HepG2 (cell line): ENCODE results near the gene RICTOR. TPM values are rescaled to one million over a fixed set of nuclear protein-coding genes. Genes with fewer than 3 reads are reported as not detected.

Experiments used
- DNMT1 ChIP-seq: sonication (generic); formaldehyde crosslinking; IDR thresholded peaks from 2 replicates; pipeline ENCODE4 v1.5.1; 2020; ENCODE audit warnings: mild to moderate bottlenecking, missing genetic modification reagents
- GTF3A ChIP-seq: sonication (generic); formaldehyde crosslinking; conservative IDR thresholded peaks from 2 replicates; pipeline ENCODE4 v1.4.0; 2020; ENCODE audit warnings: mild to moderate bottlenecking, missing genetic modification reagents
- HNRNPUL1 ChIP-seq: fragments of 200-400 bp; formaldehyde crosslinking; IDR thresholded peaks from 2 replicates; pipeline ENCODE4 v1.6.1; 2017; ENCODE audit warnings: low read depth, mild to moderate bottlenecking, low read length, moderate library complexity
- RBAK ChIP-seq: sonication (generic); formaldehyde crosslinking; IDR thresholded peaks from 2 replicates; pipeline ENCODE4 v1.5.1; 2020; ENCODE audit warnings: mild to moderate bottlenecking, missing genetic modification reagents
- ZMYM2 ChIP-seq: sonication (generic); formaldehyde crosslinking; IDR thresholded peaks from 2 replicates; pipeline ENCODE4 v1.8.0; 2022; ENCODE audit warnings: mild to moderate bottlenecking, missing genetic modification reagents
- ZNF564 ChIP-seq: sonication (generic); formaldehyde crosslinking; IDR thresholded peaks from 2 replicates; pipeline ENCODE4 v1.8.1; 2023; ENCODE audit warnings: mild to moderate bottlenecking, missing genetic modification reagents
- ZNF589 ChIP-seq: sonication (generic); formaldehyde crosslinking; conservative IDR thresholded peaks from 2 replicates; pipeline ENCODE4 v1.8.0; 2022; ENCODE audit warnings: mild to moderate bottlenecking, moderate library complexity, missing genetic modification reagents
- ZNF672 ChIP-seq: sonication (generic); formaldehyde crosslinking; IDR thresholded peaks from 2 replicates; pipeline ENCODE4 v1.8.1; 2022; ENCODE audit warnings: missing genetic modification reagents
- polyA plus RNA-seq, 8 experiments: library from polyadenylated mRNA; depleted of rRNA in 3 of 8; stranded (reverse) in 7 of 8; unstranded in 1 of 8; fragments of >200 nt; fragmentation: Illumina TruSeq in 4 of 8; extraction: Trizol in 4 of 8; gene quantifications; 2 replicates each; pipeline versions ENCODE4 v1.2.1 to v1.2.3, GENCODE V29; 2011 to 2016; ENCODE audit warnings: low read depth in 4 of 8, missing spikeins in 1 of 8, mixed read lengths in 1 of 8; ENCODE audit not compliant: insufficient read depth in 1 of 8
- total RNA-seq, 5 experiments: library from RNA; depleted of rRNA; stranded (reverse); fragments of >200 nt; fragmentation: Illumina TruSeq; extraction: Trizol; gene quantifications; 2 replicates each; pipeline ENCODE4 v1.2.3, GENCODE V29; 2016; ENCODE audit warnings: low read depth in 1 of 5
- TF ChIP-seq, protein P1 (sequence below): IDR thresholded peaks from 2 replicates; pipeline ENCODE4 v1.6.1; 2016; ENCODE audit warnings: missing compliant biosample characterization, missing genetic modification reagents, borderline replicate concordance
- TF ChIP-seq, protein P2 (sequence below): sonication (generic); formaldehyde crosslinking; IDR thresholded peaks from 2 replicates; pipeline ENCODE4 v1.4.0; 2020; ENCODE audit warnings: missing genetic modification reagents, borderline replicate concordance
- TF ChIP-seq, protein P3 (sequence below), 2 experiments: fragments of 450-650 bp in 1 of 2; sonication (generic) in 1 of 2; formaldehyde crosslinking in 1 of 2; IDR thresholded peaks; 2 replicates each; pipeline versions ENCODE4 v1.6.1 to v1.8.0; 2016 to 2022; ENCODE audit warnings: antibody characterized with exemption in 1 of 2, mild to moderate bottlenecking in 1 of 2, missing genetic modification reagents in 1 of 2
- TF ChIP-seq, protein P4 (sequence below): sonication (generic); formaldehyde crosslinking; IDR thresholded peaks from 2 replicates; pipeline ENCODE4 v1.5.0; 2020; ENCODE audit warnings: missing genetic modification reagents

The RICTOR gene
- total and polyA plus RNA-seq, 2 of the 13 experiments (the other 11 are each of a cell fraction or from before 2014, with no cell fraction given) = 10.7 to 15.4 TPM

DNA sequence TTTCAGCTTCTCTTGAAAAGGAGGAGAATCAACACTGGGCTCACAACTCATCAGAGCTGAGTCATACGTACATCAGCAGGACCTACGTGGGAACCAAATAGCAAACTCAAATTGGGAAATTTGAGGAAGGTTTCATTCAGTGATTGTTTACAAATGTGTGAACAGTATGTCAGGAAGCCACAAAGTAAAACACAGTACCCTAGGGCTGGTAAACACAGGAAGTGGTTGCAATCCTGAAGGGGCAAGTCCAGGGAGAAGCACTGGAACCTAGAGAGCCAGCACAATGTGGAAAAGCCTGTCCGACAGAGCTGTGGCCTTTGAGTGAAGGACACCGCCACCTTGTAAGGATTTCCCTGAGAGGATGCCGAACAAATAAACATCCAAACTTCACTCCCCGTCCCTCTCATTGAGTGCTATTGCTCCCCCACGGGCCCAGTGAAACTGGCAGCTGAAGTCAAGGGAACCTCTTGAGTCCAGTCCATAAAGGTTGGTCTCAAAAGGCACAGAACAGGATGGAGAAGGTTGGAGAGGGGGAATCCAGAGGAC, 26.7 kb upstream of the RICTOR start (continued):
- TF ChIP-seq, protein P1, sequence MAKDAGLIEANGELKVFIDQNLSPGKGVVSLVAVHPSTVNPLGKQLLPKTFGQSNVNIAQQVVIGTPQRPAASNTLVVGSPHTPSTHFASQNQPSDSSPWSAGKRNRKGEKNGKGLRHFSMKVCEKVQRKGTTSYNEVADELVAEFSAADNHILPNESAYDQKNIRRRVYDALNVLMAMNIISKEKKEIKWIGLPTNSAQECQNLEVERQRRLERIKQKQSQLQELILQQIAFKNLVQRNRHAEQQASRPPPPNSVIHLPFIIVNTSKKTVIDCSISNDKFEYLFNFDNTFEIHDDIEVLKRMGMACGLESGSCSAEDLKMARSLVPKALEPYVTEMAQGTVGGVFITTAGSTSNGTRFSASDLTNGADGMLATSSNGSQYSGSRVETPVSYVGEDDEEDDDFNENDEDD (CRISPR knock-in tag) = no peak
- TF ChIP-seq ZNF564 (CRISPR knock-in tag) (no peak), DNMT1 (CRISPR knock-in tag) (no peak), ZNF672 (CRISPR knock-in tag) (no peak), GTF3A (CRISPR knock-in tag) (no peak), ZMYM2 (CRISPR knock-in tag) (no peak), HNRNPUL1 (no peak), RBAK (CRISPR knock-in tag) (no peak), ZNF589 (CRISPR knock-in tag) (no peak)
- TF ChIP-seq, protein P2, sequence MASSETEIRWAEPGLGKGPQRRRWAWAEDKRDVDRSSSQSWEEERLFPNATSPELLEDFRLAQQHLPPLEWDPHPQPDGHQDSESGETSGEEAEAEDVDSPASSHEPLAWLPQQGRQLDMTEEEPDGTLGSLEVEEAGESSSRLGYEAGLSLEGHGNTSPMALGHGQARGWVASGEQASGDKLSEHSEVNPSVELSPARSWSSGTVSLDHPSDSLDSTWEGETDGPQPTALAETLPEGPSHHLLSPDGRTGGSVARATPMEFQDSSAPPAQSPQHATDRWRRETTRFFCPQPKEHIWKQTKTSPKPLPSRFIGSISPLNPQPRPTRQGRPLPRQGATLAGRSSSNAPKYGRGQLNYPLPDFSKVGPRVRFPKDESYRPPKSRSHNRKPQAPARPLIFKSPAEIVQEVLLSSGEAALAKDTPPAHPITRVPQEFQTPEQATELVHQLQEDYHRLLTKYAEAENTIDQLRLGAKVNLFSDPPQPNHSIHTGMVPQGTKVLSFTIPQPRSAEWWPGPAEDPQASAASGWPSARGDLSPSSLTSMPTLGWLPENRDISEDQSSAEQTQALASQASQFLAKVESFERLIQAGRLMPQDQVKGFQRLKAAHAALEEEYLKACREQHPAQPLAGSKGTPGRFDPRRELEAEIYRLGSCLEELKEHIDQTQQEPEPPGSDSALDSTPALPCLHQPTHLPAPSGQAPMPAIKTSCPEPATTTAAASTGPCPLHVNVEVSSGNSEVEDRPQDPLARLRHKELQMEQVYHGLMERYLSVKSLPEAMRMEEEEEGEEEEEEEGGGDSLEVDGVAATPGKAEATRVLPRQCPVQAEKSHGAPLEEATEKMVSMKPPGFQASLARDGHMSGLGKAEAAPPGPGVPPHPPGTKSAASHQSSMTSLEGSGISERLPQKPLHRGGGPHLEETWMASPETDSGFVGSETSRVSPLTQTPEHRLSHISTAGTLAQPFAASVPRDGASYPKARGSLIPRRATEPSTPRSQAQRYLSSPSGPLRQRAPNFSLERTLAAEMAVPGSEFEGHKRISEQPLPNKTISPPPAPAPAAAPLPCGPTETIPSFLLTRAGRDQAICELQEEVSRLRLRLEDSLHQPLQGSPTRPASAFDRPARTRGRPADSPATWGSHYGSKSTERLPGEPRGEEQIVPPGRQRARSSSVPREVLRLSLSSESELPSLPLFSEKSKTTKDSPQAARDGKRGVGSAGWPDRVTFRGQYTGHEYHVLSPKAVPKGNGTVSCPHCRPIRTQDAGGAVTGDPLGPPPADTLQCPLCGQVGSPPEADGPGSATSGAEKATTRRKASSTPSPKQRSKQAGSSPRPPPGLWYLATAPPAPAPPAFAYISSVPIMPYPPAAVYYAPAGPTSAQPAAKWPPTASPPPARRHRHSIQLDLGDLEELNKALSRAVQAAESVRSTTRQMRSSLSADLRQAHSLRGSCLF = no peak
- TF ChIP-seq, protein P3, sequence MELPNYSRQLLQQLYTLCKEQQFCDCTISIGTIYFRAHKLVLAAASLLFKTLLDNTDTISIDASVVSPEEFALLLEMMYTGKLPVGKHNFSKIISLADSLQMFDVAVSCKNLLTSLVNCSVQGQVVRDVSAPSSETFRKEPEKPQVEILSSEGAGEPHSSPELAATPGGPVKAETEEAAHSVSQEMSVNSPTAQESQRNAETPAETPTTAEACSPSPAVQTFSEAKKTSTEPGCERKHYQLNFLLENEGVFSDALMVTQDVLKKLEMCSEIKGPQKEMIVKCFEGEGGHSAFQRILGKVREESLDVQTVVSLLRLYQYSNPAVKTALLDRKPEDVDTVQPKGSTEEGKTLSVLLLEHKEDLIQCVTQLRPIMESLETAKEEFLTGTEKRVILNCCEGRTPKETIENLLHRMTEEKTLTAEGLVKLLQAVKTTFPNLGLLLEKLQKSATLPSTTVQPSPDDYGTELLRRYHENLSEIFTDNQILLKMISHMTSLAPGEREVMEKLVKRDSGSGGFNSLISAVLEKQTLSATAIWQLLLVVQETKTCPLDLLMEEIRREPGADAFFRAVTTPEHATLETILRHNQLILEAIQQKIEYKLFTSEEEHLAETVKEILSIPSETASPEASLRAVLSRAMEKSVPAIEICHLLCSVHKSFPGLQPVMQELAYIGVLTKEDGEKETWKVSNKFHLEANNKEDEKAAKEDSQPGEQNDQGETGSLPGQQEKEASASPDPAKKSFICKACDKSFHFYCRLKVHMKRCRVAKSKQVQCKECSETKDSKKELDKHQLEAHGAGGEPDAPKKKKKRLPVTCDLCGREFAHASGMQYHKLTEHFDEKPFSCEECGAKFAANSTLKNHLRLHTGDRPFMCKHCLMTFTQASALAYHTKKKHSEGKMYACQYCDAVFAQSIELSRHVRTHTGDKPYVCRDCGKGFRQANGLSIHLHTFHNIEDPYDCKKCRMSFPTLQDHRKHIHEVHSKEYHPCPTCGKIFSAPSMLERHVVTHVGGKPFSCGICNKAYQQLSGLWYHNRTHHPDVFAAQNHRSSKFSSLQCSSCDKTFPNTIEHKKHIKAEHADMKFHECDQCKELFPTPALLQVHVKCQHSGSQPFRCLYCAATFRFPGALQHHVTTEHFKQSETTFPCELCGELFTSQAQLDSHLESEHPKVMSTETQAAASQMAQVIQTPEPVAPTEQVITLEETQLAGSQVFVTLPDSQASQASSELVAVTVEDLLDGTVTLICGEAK (IDR thresholded peaks at IDR 0.05) = no peak
- TF ChIP-seq, protein P3 (CRISPR knock-in tag; IDR thresholded peaks at IDR 0.05) = no peak
- TF ChIP-seq, protein P4, sequence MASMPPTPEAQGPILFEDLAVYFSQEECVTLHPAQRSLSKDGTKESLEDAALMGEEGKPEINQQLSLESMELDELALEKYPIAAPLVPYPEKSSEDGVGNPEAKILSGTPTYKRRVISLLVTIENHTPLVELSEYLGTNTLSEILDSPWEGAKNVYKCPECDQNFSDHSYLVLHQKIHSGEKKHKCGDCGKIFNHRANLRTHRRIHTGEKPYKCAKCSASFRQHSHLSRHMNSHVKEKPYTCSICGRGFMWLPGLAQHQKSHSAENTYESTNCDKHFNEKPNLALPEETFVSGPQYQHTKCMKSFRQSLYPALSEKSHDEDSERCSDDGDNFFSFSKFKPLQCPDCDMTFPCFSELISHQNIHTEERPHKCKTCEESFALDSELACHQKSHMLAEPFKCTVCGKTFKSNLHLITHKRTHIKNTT (CRISPR knock-in tag) = no peak
